GM21786 (cell line): ENCODE measurements around the gene SNTN.
"Not testable (repeated sequence)": the region's sequence is repeated elsewhere in the genome, so short reads cannot be mapped to it uniquely, and the experiment has no call there.

ENCODE experiments used
- ATAC-seq: cut with Tn5 transposase; IDR thresholded peaks from one replicate; pipeline ENCODE4 v1.9.1; 2021; ENCODE audit not compliant: unreplicated experiment

SNTN gene

GRCh38 chr3:63652066-63652725 is at the start of gene SNTN:
Gene SNTN, plus strand, starts transcription at chr3:63652675. Its CDS starts 13 bp downstream, at chr3:63652688.
- no peak for ATAC-seq

GRCh38 chr3:63607716-63608115 is 44.8 kb upstream of the SNTN start:
- ATAC-seq, result no peak

DNA sequence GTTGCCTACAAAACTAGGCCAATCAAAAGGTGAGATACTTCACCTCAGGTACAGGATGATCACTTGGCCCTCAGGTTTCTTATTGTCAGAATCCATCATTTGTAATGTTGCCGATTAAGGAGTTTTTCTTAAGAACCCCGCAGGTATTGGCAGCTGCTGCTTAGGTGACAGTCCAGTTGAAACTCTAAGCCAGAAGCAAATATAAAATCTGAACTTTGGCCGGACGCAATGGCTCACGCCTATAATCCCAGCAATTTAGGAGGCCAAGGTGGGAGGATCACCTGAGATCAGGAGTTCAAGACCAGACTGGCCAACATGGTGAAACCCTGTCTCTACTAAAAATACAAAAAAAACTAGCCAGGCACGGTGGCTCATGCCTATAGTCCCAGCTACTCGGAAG is 43.1 kb upstream of the SNTN start:
- no peak for ATAC-seq

DNA sequence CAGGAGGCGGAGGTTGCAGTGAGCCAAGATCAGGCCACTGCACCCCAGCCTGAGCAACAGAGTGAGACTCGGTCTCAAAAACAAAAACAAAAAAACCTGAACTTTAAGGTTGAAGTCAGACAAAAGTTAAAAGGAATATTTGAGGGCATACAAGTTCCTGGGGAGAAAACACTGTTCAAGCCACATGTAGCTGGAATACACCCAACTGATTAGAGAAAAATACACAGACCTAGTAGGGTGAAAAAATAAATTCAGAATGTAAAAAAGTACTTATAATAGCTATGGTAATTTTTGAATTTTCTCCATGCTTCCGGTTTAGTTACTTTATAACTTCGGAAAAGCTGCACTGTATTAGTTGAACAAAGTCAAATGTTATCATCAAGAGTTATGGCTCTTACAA is 42.6 kb upstream of the SNTN start:
- no peak for ATAC-seq

DNA sequence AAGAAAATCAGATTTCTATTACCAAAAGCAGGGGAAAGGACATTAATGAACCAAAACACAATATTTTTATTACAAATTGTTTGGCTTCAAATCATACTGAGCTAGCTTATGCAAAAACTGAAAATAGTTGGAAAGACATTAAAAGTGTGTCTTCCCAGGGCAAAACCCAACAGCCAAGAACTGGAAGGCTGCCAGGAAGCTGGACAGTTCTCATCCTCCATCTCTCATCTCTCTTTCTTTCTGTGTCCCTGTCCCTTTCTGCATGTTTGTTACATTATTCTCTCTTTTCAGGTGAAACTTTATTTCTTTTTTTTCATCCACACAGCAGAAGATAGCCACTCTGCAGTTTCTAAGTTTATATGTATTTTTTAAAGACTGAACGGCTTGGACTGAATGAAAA is 41.1 kb upstream of the SNTN start:
- ATAC-seq, result no peak

DNA sequence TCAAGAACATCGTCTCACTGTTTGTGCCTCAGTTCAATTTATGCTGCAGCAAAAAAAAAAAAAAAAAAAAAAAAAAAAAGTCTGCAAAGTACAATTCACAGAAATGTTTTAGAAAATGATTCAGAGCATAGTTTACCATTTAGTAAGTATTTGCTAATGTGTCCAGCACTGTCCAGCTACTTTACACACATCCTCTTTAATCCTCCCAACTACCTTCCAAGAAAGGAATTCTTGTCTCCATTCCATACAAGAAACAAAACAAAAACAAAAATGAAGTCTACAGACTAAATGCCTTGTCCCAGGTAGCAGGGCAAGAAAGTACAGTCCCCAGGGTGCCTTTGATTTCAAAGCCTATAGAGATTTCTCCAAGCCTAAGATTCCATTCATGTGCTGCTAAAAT is 38.9 kb upstream of the SNTN start:
- ATAC-seq, result no peak

DNA sequence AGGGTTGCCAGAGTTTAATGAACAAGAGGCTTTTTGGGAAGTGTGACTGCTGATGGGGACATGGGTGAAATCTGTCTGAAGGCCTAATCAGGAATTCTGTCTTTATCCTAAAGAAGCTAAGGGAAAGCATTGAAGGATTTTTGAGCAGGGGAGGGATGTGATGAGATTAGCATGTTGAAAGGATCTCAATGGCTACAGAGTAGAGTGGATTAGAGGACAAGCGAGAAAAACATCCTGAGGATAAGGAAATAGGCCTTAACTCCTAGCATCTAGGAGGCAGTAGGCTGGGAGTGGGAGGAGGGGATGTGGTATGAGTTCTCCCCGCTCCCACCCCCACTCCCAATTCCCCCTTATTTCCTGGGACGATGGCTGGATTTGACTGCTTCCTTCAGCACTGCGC is 35.1 kb upstream of the SNTN start:
- ATAC-seq, result no peak

DNA sequence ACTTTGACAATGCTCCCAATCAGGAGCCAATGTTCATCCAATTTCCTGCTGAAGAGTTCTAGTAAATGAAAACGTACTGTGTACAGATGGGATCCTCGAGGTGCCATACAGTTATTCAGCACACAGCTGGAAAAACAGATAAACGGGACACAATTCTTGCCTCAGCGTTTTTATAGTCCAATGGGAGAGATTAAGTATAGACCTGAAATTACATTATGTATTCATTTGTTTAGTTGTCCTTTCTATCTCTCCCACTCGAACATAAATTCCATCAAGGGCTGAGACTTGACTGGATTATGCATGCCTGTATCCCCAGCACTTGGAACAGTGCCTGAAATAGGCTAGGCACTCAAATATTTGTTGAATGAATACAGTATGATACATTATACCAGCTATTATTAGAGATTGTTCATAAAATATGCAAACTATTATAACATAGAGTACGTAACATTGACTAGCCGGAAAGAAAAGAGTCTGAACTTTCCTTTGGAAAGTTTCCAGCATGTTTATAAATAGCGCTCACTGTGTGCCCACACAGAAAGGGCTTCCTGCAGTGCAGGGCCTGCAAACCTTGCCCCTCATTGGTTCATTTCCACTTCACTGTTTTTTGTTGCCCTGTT is 27.4 kb upstream of the SNTN start:
- ATAC-seq, result no peak

- no peak for ATAC-seq
Measured at GRCh38 chr3:63631670-63632069, 20.8 kb upstream of the SNTN start.

DNA sequence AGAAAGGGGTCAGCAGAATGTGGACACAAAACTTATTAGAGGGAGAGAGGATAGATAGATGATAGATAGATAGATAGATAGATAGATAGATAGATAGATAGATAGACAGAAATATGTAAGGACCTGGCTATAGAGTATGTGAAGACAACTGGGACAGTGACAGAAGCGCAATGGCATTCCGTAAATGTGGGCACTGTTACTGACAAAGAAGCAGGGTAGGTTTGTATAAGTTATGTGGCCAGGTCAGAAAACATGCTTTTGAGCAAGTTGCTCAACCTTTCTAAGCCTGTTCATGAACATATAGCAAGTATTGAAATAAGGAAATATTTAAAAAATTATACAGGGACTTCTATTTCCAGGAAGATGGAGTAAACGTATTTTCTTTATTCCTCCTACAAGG is 17.3 kb upstream of the SNTN start:
- ATAC-seq, result no peak

- ATAC-seq, result no peak
Measured at GRCh38 chr3:63639806-63640205, 12.7 kb upstream of the SNTN start.

GRCh38 chr3:63642488-63642887 is 10.0 kb upstream of the SNTN start:
- ATAC-seq, result no peak

GRCh38 chr3:63644212-63644797 is 8.2 kb upstream of the SNTN start:
- ATAC-seq, result no peak

DNA sequence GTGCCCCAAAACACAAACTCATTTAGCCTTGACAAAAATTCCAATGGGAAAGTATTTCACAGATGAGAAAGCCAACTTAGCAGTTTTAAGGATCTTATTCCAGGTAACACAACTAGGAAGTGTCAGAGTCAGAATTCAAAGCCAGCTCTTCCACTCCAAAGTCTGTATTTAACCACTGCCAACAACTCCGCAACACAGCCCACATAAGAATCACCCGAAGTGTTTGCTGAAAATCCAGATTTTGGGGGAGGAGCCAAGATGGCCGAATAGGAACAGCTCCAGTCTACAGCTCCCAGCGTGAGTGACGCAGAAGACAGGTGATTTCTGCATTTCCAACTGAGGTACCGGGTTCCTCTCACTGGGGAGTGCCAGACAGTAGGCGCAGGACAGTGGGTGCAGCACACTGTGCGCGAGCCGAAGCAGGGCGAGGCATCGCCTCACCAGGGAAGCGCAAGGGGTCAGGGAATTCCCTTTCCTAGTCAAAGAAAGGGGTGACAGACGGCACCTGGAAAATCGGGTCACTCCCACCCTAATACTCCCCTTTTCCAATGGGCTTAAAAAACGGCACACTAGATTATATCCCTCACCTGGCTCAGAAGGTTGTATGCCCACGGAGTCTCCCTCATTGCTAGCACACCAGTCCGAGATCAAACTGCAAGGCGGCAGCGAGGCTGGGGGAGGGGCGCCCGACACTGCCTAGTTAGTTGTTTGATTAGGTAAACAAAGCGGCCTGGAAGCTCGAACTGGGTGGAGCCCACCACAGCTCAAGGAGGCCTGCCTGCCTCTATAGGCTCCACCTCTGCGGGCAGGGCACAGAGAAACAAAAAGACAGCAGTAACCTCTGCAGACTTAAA is 7.3 kb upstream of the SNTN start:
- not testable (repeated sequence) for ATAC-seq

- no peak for ATAC-seq
Measured at GRCh38 chr3:63654211-63654610, 1.7 kb downstream of the SNTN start.

DNA sequence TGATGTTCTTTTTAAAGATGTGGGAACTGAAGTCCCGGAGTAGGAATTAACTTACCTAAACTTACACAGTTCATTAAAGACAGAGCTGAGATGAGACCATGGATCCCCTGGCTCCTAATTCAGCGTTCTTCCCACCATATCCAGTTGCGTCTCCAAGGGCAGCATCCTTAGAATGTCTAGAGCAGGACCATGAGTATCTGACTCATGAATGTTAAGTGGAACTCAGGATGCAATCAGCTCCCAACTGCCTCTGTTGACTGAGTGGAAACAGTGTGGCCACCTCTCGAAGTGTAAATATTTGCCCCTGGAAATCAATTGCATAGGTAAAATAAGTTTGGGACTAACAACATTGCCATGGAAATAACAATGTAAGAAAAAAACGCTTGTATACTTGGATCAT is 2.5 kb downstream of the SNTN start:
- no peak for ATAC-seq

DNA sequence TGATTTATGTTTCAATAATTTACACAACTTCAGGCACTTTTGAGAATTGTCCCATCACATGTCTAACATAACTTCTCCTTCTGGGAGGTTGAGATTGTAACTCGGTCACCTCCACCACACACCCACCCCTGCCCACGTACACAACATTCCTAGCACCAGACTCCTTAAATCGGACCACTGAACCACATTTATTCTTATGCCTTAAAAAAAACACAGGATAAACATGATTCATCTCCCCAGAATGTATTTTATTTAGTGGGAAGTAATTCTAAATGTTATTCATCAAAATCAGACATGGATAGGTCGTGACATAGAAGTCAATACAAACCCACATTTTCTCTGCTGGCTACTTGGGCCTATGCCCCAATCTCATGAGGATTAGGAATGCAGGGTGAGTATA is 3.0 kb downstream of the SNTN start:
- no peak for ATAC-seq

- ATAC-seq, result no peak
Measured at GRCh38 chr3:63656786-63657185, 4.3 kb downstream of the SNTN start.

DNA sequence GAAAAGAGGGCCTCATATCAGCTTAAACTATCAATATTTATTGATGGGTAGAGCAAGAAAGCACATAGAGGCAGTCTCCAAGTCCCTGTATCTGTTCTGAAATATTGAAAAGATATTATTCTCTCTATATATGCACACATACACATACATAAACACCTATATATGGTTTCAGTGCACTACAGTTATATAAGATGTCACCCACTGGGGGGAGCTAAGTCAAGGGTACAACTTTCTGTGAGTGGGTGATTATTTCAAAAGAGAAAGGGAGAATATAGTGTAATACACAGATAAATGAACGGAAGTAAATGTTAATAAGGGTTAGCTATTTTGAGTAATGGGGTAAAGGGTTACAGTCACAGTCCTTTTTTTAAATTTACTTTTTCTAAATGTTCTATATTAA is 8.8 kb downstream of the SNTN start:
- no peak for ATAC-seq

DNA sequence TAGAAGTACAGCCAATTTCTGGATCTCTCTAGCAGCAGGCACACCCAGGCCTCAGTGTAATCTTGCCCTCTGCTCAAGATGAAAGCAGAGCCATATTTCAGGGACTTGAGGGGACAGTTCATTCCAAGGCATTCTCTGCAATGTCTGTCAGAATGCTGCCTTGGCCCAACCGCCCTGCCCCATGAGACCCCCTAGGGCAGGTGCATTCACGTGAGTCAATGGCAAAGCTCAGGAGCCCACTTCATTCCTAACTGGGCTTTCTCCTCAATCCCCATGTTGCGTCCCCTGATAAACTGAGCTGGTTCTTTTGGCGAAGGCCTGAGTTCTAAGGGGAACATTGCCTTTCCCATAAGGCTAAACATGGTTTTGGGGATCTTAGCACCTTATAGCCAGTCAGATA is 9.5 kb downstream of the SNTN start:
- no peak for ATAC-seq

DNA sequence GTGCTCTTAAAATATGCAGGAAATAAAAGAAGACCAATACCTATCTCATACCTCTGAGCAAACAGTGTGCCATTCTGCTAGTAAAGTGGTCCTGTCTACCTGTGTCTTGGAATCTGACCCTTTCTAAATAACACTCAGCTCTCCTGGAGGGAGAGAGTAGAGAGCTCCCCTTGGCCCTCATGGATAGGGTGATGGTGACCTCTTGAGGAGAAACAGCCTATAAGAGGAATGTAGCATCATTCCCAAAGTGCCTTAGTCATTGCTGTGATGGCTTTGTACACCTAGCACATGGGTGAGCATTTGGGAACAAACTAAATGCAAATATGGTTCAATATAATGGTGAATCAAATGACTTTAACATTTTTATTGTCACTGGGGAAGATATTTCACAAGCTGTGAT is 10.0 kb downstream of the SNTN start:
- no peak for ATAC-seq

DNA sequence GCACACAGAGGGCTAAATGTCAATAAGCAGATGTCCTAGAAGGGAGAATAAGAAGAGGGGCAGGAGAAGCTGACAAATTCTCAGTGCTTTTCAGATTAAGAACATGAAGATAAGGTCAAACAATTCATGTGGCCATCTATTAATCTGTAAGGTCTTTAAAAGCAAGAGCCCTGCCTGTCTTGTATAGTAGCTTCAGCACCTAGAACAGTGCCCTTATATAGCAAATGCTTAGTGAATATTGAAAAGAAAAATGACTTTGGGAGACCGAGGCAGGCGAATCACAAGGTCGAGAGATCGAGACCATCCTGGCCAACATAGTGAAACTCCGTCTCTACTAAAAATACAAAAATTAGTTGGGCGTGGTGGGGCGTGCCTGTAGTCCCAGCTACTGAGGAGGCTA is 18.1 kb downstream of the SNTN start:
- ATAC-seq, result no peak
